ENCODE results near the gene KRT23. TPM values are rescaled to one million over a fixed set of nuclear protein-coding genes. Genes with fewer than 3 reads are reported as not detected.

KRT23 gene
- 107 TPM for total RNA-seq

DNA sequence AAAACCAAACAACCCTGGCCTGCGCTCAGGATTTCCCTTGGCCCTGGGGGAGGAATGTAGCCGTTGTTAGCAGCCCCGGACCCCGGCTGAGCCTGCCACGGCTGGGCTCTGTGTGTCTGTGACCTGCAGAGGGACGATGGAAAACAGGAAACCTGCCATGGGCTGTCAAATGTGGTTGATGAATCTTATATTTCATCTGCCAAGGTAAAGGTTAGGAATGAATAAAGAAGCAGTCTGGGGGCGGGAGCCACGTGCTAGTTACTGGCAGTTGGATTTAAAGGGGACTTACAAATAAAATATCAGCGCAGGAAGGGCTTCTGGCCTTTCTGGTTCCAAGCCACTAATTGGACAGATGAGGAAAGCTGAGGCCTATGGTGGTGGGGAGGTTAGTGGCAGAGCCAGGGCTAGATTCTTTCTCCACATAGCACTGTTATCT lies at the start of gene KRT23:
Gene KRT23 (minus strand): TSS at position 263 of the 436 bp plus-strand sequence. CDS start 1,043 bp downstream, outside the sequence.
- DNase-seq = no peak

DNA sequence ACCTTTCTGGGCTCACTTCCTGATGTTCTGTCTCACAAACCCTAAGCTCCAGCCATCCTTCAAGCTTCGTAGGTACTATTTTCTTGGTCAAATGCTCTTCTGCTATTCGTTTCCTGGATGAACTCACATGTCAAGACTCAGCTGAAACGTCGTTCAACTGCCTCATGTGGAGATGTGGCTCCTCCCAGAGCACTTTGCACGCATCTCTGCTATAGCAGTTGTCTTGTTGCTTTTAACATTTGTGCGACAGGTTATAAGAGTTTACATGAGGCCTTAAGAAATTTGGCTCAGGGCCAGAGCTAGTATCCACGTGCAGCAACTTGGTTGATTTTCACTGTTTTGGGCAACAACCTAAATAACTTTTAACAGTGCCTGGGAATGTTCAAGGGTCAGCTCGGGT lies 49.5 kb upstream of the KRT23 start:
- DNase-seq = no peak

GRCh38 chr17:40984226-40984625 lies 46.8 kb upstream of the KRT23 start, which contains the start of gene KRT40:
Gene KRT40, minus strand, starts transcription at chr17:40984326. Its CDS starts 53 bp downstream, at chr17:40984273.
- no peak for DNase-seq

- no peak for DNase-seq
Measured at GRCh38 chr17:40981115-40981514, 43.7 kb upstream of the KRT23 start.

GRCh38 chr17:40980596-40980995 lies 43.1 kb upstream of the KRT23 start:
- DNase-seq = no peak

DNA sequence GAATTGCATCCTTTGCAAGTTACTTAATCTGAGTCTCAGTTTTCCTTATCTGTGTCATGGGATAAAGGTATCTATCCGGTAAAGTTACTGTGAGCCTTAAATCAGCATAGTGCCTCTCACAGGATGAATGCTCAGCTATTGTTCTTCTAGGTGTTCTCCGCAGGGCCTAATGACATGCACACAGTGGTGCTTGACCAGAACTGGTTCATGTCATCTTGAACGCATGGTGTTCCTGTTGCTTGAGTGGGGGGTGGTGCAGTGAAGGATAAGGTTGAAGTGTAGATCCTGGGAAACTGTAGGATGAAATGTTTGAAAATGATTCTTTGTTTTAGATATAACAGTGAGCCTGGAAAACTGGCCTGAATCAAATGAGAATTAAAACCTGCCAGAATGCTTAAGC lies 42.7 kb upstream of the KRT23 start:
- no peak for DNase-seq

DNA sequence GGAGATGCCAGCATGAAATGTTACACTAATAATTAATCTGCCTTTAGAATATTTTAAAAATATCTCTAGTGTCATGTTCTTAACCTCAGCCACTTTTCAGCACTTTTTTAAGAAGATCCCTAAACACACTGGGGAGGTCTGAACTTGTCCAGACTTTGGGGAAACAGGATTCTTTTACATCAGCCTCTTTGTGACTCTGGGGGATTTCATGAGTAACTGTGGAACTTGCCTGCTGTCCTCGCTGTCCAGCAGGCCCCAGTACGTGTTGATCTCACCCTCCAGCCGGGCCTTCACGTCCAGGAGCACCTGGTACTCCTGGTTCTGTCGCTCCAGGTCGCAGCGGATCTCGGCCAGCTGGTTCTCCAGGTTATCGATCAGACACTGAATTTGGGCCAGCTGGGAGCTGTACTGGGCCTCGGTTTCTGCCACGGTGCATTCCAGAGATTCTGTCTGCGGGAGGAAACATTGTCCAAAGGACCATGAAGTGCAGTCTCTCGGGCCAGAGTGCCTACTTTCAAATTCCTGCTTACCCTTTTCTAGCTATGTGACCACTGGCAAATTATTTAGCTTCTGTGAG lies 41.2 kb upstream of the KRT23 start:
- no peak for DNase-seq

- no peak for DNase-seq
Measured at GRCh38 chr17:40975516-40975915, 38.1 kb upstream of the KRT23 start.

DNA sequence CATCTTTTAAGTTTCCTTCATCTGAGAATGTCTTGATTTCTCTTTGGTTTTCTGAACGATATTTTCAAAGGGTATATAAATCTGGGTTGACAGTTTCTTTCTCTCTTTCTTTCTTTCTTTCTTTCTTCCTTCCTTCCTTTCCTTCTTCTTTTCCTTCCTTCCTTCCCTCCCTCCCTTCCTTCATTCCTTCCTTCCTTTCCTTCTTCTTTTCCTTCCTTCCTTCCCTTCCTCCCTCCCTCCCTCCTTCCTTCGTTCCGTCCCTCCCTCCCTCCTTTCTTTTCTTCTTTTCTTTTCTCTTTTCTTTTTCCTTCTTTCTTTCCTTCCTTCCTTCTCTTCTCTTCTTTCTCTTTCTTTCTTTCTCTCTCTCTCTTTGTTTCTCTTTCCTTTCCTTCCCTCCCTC lies 36.9 kb upstream of the KRT23 start:
- DNase-seq = no peak

DNA sequence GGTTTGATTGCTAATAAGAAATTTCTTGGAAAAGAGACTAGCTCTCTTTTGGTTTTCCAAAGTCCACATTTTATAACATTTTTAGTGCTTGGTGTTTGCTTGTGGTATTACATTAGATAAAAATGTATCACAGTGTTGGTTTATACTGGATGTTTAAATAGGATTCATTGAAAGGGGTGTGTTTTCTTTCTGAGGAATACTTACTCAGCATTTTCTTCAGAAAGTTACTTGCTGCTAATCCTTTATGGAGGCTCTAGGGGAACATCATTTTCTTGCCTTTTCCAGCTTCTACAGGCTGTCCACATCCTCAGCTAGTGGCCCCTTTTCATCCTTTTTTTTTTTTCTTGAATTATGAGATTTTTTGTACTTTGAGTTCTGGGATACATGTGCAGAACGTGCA lies 30.1 kb upstream of the KRT23 start:
- DNase-seq = no peak

DNA sequence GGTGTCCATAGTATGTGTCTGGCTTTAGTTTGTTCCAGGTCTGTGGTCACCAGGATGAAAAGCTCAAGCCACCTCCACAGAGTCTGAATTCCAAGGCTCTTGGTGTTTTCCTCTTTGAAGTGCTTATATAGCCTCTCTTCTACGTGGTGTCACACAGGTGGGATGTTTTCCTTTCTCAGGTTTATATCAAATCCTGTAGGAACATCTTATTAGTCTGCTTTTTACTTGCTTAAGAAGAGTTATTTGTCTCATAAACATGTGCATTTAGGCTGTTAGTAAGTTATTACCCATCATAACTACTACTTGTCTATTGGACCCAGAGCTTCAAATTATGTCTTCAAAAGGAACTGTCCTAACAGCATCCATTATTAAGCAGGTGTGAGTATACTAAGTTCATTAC lies 29.4 kb upstream of the KRT23 start, which contains the start of gene KRT39:
Gene KRT39 (minus strand): TSS at position 101 of the 400 bp plus-strand sequence. CDS start 92 bp downstream, at position 9.
- no peak for DNase-seq

- no peak for DNase-seq
Measured at GRCh38 chr17:40963838-40964237, 26.4 kb upstream of the KRT23 start.

DNA sequence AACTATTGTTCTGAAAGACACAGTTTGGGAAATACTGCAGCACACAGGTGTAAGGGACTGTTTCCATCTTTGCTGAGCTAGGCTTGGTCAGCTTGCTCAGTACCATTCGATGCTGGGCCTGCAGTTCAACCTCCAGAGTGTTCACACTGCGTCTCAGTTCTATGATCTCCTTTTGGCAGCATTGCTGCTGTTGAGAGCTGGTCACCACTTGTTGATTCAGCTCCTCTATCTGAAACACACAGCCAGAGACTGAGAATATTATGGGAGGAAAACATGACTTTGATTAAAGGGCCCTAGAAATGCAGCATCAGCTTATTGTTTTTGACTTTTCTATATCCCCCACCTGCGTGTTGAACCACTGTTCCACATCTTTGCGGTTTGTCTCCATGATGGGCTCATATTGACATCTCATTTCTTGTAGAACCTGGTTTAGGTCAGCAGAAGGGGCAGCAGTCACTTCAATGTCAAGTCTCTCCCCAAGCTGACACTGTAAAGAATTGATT lies 24.7 kb upstream of the KRT23 start:
- no peak for DNase-seq

DNA sequence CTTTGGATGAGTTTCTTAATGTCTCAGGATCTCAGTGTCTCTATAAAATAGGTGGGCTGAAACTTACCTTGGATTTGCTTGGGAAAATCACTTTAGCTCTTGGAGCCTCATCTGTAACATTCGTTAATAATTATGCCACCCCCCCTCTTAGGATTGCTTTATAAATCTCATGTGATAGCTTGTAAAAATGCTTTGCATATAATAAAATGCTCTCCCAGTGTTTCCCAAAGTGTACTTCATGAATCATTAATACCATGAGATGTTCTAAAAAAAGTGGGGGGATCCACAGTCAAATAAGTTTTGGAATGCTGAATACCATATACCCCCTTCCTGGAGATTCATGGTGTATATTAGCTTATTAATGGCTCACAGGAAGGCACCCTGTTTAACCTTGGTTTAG lies 24.1 kb upstream of the KRT23 start:
- no peak for DNase-seq

- DNase-seq = no peak
Measured at GRCh38 chr17:40960144-40960543, 22.7 kb upstream of the KRT23 start.

DNA sequence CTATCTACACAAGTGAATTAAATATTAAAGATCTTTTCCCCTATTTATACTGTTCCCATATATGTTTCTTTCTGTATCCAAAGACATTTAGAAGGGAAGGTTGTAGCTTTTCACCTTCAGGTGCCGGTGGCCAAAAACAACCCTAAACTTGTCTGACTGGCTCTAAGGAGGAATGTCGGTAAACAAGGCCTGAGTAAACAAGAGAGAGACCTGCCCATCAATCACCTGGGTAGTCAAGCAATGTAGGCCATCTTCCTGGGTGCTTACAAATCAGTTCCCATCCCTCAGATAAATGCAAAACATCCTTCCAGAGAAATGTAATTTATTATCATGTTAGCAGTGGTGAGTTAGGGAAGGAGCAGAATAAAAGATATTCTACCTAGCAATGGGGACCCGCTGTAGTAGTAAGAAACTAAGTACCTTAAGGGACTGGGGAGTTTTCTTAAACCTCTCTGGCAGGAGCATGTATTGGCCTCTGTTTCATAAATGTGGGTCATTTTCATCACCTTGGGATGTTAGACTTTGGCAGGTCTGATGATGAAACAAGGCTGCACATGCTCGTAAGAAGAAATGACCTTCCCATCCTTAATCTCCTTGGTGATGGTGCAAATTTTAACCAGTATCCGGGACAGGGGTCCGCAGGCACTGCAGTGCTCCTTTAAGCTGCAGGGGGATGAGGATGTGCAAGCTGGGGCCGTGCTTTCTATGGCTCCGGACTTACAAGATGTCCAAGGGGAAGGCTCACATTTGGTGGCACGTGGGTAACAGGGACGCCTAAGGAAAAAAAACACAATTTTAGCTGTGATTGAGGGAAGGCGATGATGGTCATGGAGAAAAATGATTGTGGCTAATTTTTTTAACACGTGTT lies 20.9 kb upstream of the KRT23 start:
- DNase-seq = no peak

DNA sequence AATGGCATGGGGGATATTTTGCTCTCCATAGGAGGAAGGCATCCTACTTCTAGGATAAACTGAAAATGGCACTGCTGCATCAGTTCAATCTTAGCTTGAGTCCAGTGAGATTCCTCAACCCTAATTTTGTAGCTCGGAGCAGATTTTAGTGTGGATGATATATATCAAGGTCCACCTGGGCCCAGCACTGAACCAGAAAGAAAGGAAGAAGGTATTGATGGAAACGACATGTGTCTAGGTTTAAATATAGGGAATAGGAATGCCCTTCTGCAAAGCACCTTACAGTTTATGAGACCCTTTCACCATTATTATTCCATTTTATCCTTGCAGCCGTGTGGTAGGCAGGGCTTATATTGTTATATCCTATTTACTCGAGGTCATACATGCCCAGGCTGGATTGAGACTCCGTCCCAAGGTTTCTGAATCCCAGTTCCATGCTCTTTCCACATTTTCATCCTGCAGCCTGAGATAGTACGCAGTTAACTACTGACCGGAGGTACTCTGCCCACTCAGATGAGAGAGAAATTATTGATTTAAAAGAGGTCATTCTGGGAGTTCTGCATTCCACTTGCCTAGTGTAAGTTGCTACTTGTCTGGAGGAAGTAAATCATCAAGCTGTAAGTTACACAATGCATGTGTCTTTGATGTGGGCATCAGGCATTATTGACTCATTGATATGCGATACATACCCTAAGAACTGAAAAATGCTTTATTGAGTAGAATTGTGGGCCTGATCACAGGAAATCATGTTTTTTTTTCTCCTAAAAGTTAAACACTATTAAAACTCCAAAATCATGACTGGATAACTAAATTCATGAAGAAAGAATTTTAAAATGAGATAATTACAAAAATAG lies 19.2 kb upstream of the KRT23 start:
- no peak for DNase-seq

GRCh38 chr17:40953881-40954280 lies 16.4 kb upstream of the KRT23 start:
- DNase-seq = no peak

DNA sequence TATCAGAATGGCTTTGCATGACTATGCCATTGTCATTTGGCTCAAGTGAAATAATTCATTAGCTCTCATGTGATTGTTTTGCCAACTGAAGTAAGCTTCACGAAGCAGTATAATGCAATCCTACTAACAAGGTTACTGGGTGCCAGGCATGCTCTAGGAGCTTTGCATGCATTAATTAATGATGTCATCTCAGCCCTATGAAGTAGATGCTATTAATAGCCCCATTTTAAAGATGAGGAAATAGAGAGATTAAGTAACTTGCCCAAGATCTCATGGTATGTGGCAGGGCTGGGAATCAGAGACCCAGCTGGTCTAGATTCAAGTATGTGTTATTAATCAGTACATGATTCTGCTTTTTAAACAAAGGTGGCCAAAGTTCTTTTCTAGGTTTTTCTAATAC lies 15.2 kb upstream of the KRT23 start:
- DNase-seq = no peak

GRCh38 chr17:40952154-40952553 lies 14.7 kb upstream of the KRT23 start:
- DNase-seq = no peak

DNA sequence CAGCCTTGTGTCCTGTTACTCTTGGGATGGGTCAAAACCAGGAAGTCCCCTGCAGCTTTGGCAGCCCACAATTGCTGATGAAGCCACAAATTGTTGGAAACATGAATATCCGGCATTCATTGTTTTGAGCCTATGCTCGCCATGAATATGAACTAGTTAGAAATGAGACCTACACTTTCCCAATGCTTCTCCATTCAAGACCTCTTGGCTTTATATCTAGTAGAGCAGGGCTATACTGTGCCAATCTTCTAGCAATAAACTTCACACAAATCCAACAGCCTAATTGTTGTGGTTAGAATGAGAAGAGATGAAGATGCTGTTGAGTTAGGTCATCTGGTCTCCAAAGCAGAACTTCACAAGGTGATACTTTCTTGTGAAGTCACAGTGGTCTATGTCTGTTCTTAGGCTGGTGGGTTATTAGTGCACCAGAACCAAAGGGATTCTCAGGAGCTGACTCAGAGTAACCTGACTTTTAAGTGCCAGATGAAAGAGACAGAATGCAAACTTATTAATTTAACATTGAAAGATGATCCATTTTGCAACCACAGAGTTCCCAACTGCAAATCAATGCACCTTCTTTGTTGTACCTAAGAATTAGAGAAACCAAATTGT lies 13.7 kb upstream of the KRT23 start:
- no peak for DNase-seq

GRCh38 chr17:40950176-40950575 lies 12.7 kb upstream of the KRT23 start:
- DNase-seq = no peak

All from skin of body (tissue), 2 donors.